ENCODE data around the gene KIF1A.

The KIF1A gene

DNA sequence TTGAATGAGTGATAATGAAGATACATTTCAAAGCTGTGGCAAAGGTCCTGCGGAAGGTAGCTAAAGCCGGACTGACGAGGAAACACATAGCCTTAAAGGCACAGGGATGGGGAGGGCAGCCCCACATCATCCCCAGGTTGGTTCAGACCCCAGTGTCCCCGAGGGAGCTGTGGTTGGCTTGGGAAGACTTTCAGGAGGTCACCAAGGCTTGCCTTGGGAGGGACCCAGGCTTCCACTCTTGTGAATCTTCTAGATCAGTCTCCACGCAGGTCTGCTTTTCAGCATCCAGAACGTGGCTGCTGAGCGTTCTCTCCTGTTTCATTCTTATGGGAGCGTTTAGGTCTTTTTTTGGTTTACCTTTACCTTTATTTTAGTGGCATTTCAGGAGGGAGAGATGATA lies 16.8 kb downstream of the KIF1A start:
- DNase-seq (ENCODE audit: low spot score) = no peak

- DNase-seq (ENCODE audit: low spot score) = no peak
These were observed 20.8 kb downstream of the KIF1A start for GRCh38 chr2:240799033-240799820.

- DNase-seq (ENCODE audit: low spot score) = no peak
These were observed 21.6 kb downstream of the KIF1A start for GRCh38 chr2:240798327-240798905.

DNA sequence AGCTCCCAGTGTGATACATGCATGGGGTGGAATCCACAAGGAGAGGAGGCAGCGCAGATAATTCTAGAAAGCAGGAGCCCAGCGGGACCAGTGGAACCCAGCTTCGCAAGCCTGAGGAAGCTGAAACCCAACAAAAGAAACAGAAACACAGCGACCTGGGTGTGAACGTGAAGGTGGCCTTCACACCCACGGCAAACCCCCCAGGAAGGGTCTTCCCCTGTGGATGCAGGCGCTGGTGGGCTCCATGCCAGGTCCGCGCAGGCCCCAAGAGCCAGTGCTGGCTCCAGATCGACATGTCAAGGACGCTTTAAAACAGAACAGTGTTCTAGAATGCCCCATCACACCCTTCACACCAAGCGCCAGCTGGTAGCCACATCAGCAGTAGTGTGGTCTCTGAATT lies 22.1 kb downstream of the KIF1A start:
- DNase-seq (ENCODE audit: low spot score) = no peak

DNA sequence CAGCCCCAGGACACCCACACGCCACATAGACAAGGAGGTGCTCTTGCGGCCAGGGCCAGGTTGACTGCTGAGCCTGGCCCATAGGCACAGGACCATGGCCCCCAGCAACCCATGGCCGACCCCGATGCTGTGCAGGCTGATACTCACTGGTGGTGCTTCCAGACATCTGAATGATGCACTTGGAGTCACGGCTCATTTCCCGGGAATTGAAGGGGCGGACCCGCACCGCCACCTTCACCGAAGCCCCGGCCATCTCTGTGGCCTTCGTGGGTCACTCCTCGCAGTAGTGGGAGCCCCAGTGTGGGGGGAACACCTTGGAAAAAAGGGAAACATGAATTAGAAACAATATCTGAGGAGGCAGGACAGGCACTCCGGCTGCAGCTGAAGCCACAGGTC lies 22.5 kb downstream of the KIF1A start:
- no peak for DNase-seq (ENCODE audit: low spot score)

GRCh38 chr2:240796543-240797499 lies 23.2 kb downstream of the KIF1A start:
- DNase-seq (ENCODE audit: low spot score) = no peak

DNA sequence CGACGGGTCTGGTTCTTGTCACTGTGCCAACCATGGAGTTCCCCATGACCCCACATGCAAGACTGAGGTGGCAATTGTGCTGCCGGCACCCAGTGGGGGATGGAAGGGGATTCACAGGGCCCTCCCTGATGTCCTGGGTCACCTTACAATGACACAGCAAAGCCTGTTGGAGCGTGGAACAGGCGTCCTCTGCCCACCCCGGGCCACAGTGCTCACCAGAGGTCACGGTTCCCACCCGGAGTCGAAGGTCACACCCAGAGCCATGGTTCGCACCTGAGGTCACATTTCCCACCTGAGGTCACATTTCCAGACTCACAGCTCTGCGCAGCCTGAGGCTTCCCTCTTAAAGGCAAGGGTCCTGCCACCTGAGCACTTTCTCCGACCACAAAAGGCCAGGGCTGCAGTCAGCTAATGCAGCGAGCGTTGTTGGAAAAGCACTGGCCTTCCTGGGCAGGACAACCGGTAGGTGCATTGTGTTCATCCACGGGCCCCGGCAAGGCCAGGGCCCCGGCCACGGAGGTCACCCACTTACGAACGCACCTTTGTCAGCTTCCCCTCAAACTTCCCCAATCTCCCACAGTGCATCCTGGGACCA lies 24.0 kb downstream of the KIF1A start:
- DNase-seq (ENCODE audit: low spot score) = no peak

GRCh38 chr2:240795454-240795853 lies 24.6 kb downstream of the KIF1A start:
- DNase-seq (ENCODE audit: low spot score) = no peak

DNA sequence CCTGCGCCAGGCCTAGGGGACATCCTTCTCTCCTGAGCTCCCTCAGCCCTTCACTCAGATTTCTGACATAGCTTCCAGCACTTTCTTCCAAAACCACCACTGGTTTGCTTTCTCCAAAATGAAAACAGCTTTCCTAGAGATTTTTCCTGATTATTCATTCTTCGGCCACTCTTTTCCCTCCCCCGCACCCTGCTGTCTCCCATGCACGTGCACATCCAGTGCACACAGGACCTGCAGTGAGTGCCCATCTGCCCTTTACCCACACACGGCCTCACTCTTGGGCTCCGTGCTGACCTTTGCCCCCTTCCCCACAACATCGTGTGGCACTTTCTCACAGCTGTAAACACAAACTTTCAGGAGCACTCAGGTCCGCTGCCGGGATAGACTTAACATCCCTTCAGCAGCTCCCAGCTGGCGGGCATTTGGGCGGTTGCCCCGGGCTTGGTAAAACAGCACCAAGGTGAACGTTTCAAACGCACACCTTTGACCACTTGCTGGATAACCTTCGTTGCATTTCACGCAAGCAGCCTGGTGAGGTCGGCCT lies 25.8 kb downstream of the KIF1A start:
- no peak for DNase-seq (ENCODE audit: low spot score)

- no peak for DNase-seq (ENCODE audit: low spot score)
These were observed 26.5 kb downstream of the KIF1A start for GRCh38 chr2:240793313-240794177.

GRCh38 chr2:240792629-240793312 lies 27.2 kb downstream of the KIF1A start:
- DNase-seq (ENCODE audit: low spot score) = no peak

DNA sequence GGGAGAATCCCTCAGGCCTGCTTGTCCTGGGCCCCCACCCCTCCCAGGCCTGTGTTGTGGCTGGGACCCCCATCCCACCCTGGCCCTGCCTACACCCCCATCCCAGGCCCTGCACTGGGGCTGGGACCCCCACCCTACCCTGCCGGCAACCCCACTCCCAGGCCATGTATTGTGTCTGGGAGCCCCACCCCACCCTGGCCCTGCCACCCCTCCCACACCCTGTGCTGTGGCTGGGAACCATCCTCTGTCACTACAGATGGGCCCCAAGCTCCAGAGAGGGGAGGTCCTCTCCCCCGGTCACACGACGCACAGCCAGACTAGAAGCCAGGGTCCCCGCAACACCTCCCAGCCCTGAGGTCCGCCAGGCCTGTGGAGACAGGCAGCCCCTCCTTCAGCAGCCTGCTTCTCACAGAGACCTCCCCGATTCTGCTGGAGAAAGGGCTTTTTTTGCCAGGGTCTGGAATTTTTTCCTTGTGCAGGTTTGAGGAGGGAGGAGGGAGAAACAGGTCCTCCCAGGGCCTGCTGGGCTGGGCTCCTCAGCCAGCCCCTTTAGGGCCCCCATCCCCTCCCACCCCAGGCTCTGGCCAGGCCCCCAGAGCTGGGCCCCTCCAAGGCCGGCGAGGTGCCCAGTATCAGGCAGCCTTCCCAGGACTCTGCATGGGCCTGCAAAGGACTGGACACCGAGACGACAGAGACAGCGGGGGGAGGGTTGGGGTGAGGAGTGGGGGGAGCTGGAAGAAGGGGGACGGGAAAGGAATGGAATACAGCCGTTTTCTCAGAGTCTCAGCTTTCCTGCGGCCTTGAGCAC lies 28.0 kb downstream of the KIF1A start:
- no peak for DNase-seq (ENCODE audit: low spot score)

- DNase-seq (ENCODE audit: low spot score) = no peak
These were observed 28.7 kb downstream of the KIF1A start for GRCh38 chr2:240791221-240791800.

DNA sequence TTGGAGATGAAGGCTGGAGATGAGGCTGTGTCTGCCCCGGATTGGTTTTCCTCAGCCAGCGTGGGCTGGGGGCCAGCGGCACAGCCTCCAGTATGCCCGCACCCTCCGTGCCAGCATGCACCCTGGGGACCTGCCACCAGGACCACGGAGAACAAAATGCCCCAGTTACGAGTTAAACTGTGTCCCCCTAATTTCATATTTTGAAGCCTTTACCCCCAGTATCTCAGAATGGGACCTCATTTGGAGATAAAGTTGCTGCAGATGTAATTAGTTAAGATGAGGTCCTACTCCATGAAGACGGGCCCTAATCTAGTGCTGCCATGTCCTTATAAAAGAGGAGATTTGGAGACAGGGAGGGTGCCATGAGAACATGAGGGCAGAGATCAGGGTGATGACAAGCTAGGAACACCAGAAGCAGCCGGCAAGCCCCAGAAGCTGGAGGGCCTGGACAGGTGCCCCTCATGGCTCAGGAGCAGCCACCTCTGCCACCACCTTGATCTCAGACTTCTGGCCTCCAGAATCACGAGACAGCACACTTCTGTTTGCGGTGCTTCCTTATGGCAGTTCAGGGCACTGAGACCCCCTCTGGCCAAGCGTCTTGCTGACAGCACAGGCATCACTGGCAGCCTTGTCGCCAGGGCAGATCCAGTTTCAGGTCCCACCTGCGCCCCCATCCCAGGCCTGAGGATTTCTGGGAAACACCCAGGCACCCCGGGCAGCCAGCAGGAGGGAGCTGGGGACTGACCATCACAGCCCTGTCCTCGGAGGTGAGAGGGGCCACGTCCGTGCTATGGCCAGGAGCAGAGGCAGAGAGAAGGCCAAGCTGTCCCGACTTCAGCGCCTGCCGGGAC lies 29.4 kb downstream of the KIF1A start:
- no peak for DNase-seq (ENCODE audit: low spot score)

- DNase-seq (ENCODE audit: low spot score) = no peak
These were observed 30.3 kb downstream of the KIF1A start for GRCh38 chr2:240789501-240790369.

DNA sequence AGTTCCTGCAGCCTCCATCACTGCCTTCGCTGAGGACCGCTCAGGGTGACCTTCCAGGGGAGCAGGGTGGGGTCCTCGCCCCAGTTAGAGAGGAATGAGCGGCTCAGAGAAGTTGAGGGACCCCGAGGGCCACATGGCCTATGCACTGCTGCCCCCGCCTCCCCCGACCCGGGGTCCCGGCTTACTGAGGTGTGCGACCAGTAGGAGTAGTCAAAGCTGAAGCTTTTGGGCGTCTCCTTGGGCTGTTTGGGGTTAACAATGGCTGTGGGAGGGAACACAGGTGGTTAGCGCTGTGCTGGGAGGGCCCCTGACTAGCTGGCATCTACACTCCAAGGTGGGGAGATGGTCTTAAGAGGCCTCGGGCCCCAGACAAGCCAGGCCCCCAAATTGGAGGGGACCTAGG lies 31.0 kb downstream of the KIF1A start:
- no peak for DNase-seq (ENCODE audit: low spot score)

DNA sequence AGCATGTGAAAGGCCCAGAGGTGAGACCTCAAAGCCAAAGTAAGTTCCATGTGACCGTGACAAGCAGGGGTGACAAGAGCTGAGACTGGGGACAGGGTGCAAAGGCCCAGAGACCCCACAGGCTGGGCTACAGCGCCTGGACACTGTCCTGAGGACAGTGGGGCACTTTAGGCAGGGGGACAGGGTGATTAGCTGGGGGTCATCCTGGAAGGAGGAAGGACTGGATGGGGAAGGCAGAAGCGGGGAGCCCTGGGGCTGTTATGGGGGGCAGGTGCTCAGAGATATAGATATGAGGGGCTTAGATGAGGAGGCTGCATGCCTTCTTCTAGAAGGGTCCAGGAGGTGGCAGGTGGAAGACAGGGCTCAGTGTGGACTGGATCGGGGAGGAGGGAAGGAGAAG lies 31.5 kb downstream of the KIF1A start:
- DNase-seq (ENCODE audit: low spot score) = no peak
